WI38 (cell line): ENCODE results near the gene IFNG-AS1.

Experiments
- H3K4me3 ChIP-seq: 2 replicates; pipeline ENCODE4 v1.5.1; 2011; ENCODE audit warnings: low read depth, mild to moderate bottlenecking, control low read depth, low read length
- CTCF ChIP-seq: IDR thresholded peaks from 2 replicates; pipeline ENCODE4 v1.5.1; 2012; ENCODE audit warnings: low read depth, mild to moderate bottlenecking, control low read depth, low read length

The IFNG-AS1 gene

DNA sequence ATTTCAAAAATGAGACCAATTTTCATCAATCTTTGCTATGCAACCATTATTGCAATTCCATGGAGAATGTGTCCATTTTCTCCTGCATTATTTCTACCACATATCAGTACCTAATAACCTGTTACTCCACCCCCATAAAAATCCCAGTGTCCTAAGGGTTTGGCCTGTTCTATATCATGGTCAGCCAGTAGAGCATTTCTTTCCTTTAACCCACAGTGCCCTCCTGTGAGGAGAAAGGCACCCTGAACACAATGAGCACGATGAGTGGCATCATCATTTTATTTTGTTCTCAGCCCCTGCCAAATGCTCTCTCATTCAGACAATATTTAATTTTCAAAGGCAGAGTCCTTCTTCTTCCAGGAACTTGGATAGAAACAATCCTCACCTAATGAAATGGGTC is 11.6 kb upstream of the IFNG-AS1 start:
- no peak for TF ChIP-seq CTCF
- no peak overlapping the region for H3K4me3 ChIP-seq

DNA sequence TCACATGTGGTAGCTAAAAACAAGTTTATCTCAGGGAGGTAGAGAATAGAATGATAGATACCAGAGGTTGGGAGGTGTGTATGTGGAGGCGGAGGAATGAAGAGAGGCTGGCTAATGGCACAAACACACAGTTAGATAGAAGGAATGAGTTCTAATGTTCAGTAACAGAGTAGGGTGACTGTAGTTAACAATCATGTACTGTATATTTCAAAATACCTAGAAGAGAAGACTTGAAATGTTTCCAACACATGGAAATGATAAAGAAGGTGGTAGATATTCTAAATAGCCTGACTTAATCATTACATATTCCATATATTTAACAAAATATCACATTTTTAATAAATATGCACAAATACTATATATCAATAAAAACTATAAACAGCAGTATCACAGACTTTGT is 8.9 kb upstream of the IFNG-AS1 start:
- no peak for TF ChIP-seq CTCF

DNA sequence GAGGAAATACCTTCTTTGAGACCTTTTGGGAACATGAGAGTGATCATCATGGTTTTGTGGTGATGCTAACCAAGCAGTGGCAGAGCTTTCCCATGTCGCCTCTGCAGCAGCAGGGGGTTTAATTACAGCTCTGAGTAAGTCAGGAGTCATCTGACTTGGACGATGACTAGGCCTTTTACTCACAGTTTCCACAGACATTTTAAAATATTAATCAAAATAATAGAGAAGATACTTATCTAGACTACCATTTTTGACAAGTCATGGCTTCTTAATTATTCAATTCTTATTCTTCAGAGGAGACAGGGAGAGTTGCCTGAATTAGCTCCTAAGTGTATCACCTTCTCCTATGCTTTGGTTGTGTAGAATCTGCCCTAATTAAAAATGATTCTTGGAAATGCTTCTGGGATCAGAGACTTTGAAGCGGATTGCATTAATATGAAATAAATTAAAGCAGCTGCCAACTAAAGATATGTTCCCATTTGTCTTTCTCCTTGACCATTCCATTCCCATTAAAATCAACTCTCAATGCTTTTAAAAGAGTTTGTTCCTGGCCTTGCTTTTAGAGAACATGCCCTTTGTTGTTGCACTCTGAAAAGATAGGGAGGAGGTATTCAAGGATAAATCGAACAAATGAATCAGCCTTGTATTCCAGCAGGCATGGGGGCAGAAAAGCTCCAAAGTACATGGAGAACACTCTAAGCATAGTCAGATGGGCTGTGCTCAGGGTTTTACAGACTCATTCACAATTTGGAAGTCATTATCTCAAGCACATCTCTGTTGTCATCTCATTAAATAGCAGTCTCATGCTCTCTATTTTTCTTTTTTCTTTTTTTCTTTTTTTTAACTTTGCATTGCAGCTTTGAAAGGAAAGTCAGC is 7.7 kb upstream of the IFNG-AS1 start:
- no peak for TF ChIP-seq CTCF

More for the DNA sequence above, 8.9 kb upstream of the IFNG-AS1 start:
- H3K4me3 ChIP-seq = no peak overlapping the region

DNA sequence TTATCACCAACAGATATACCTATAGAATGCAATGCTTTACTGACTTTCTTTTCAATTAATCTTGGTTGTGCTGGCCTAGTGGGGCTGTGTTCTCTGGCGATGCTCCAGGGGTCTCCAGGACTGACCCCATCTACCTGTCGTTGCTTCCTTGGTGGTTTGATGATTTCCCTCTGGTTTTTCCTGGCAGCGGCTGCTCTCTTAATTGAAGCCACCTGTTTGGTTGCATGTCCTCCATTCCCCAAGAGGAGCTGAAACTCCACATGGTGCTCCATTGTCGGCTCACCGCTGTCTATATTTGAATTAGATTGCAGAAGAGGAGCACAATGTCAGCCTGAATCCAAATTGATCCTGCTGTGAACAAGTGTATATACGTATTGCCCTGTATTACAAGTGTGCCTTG is 7.1 kb upstream of the IFNG-AS1 start:
- no peak overlapping the region for H3K4me3 ChIP-seq
- no peak for TF ChIP-seq CTCF

More for the DNA sequence above, 7.7 kb upstream of the IFNG-AS1 start:
- no peak overlapping the region for H3K4me3 ChIP-seq

DNA sequence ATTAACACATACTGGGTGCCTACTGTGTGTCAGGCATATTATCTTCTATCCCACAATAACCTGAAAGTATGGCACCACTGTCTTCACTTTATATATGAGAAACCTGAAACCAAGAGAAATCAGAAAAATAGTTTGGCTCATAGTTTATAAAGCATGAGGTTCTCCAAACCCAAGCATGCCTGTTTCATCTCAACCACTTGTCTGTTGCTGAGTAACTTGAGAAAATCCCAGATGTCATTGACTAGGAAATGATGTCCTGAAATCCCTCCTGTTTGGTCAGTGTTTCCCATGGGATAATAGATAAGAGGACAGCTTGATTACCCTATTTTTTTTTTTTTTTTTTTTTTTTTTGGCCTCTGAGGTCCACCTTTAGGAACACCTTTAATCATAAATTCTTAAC is 2.6 kb upstream of the IFNG-AS1 start:
- H3K4me3 ChIP-seq = no peak overlapping the region
- TF ChIP-seq CTCF = no peak

- no peak for TF ChIP-seq CTCF
- H3K4me3 ChIP-seq = no peak overlapping the region
Measured at GRCh38 chr12:67988601-67989021, 636 bp upstream of the IFNG-AS1 start.

DNA sequence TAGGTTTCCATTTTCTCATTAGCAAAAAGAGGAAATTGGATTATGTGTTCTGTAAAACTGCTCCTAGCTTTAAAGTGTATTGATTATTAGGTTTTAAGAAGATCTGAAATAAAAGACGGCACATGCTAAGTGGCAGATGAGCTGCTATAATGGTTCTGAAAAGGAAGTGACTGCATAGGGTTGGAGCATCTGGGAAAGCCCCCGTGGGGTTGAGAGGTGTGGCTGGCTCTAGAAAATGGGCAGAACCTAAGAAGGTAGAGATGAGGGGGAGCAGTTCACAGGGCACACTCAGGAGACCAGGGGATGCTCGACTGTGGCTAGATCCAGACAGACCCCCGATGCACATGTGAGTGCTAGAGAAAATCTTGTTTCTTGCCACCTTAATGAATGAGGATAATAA is 1.9 kb downstream of the IFNG-AS1 start:
- TF ChIP-seq CTCF = no peak
- no peak overlapping the region for H3K4me3 ChIP-seq
